GM18499 (cell line): ENCODE results near the gene TEFM.
"Not testable (repeated sequence)": the region's sequence is repeated elsewhere in the genome, so short reads cannot be mapped to it uniquely, and the experiment has no call there.

Experiments used
- ATAC-seq: cut with Tn5 transposase; IDR thresholded peaks from one replicate; pipeline ENCODE4 v1.9.1; 2021; ENCODE audit warnings: moderate number of reproducible peaks; ENCODE audit not compliant: insufficient read depth, unreplicated experiment

Gene TEFM

GRCh38 chr17:30906101-30906911 lies at the start of gene TEFM:
Gene TEFM (minus strand): TSS chr17:30906238. CDS start chr17:30906198, 40 bp downstream.
- peak; percentile 59 for ATAC-seq

GRCh38 chr17:30954046-30954830 lies 48.2 kb upstream of the TEFM start:
- no peak for ATAC-seq

GRCh38 chr17:30952638-30953393 lies 46.8 kb upstream of the TEFM start:
- no peak for ATAC-seq

- no peak for ATAC-seq
Observed at GRCh38 chr17:30950669-30951399, 44.8 kb upstream of the TEFM start.

GRCh38 chr17:30950189-30950588 lies 44.2 kb upstream of the TEFM start:
- ATAC-seq, result no peak

GRCh38 chr17:30947796-30948195 lies 41.8 kb upstream of the TEFM start:
- ATAC-seq, result no peak

- no peak for ATAC-seq
Observed at GRCh38 chr17:30942308-30943079, 36.5 kb upstream of the TEFM start.

GRCh38 chr17:30939051-30939689 lies 33.1 kb upstream of the TEFM start:
- no peak for ATAC-seq

GRCh38 chr17:30933966-30934365 lies 27.9 kb upstream of the TEFM start:
- ATAC-seq, result no peak

- ATAC-seq, result not testable (repeated sequence)
Observed at GRCh38 chr17:30931582-30931981, 25.5 kb upstream of the TEFM start.

- ATAC-seq, result no peak
Observed at GRCh38 chr17:30930495-30930894, 24.5 kb upstream of the TEFM start.

GRCh38 chr17:30929861-30930260 lies 23.8 kb upstream of the TEFM start:
- ATAC-seq, result not testable (repeated sequence)

- no peak for ATAC-seq
Observed at GRCh38 chr17:30929081-30929633, 23.1 kb upstream of the TEFM start.

- no peak for ATAC-seq
Observed at GRCh38 chr17:30928584-30928983, 22.5 kb upstream of the TEFM start.

- no peak for ATAC-seq
Observed at GRCh38 chr17:30927756-30928155, 21.7 kb upstream of the TEFM start.

- no peak for ATAC-seq
Observed at GRCh38 chr17:30926516-30926915, 20.5 kb upstream of the TEFM start.

- no peak for ATAC-seq
Observed at GRCh38 chr17:30924341-30924740, 18.3 kb upstream of the TEFM start.

GRCh38 chr17:30922235-30923030 lies 16.4 kb upstream of the TEFM start:
- no peak for ATAC-seq
